Nephron (organoid): ENCODE measurements around the gene IRF2.

ENCODE experiments used
- H3K27ac Mint-ChIP-seq, 3 experiments: 2 replicates each; pipeline ENCODE4 v1.8.0; 2020; ENCODE audit warnings: mixed read lengths in 3 of 3, mild to moderate bottlenecking in 2 of 3, moderate library complexity in 1 of 3
- H3K27me3 Mint-ChIP-seq: 2 replicates; pipeline ENCODE4 v1.8.0; 2021; ENCODE audit warnings: low read depth, mild to moderate bottlenecking, moderate library complexity, mixed read lengths
- H3K36me3 Mint-ChIP-seq: 2 replicates; pipeline ENCODE4 v1.8.0; 2020; ENCODE audit warnings: low read depth, mixed read lengths
- H3K4me1 Mint-ChIP-seq: 2 replicates; pipeline ENCODE4 v1.8.0; 2020; ENCODE audit warnings: mixed read lengths
- H3K4me3 Mint-ChIP-seq, 3 experiments: 2 replicates each; pipeline ENCODE4 v1.8.0; 2020; ENCODE audit warnings: mild to moderate bottlenecking in 3 of 3, mixed read lengths in 3 of 3, moderate library complexity in 2 of 3
- H3K9me3 Mint-ChIP-seq: 2 replicates; pipeline ENCODE4 v1.8.0; 2020; ENCODE audit warnings: mixed read lengths
- TF ChIP-seq, protein P1 (sequence below), 3 experiments: fragments of 200-600 bp; sonication (generic); IDR thresholded peaks; one replicate each; pipeline ENCODE4 v1.5.0; 2021; ENCODE audit warnings: antibody characterized with exemption in 3 of 3; ENCODE audit not compliant: unreplicated experiment in 3 of 3

IRF2 gene

GRCh38 chr4:184416913-184417734 is 57.2 kb downstream of the IRF2 start:
- no peaks in the 10 kb centered on the region for H3K27me3 Mint-ChIP-seq
- peaks cover 2% of the 10 kb centered on the region for H3K9me3 Mint-ChIP-seq
- TF ChIP-seq, protein P1, sequence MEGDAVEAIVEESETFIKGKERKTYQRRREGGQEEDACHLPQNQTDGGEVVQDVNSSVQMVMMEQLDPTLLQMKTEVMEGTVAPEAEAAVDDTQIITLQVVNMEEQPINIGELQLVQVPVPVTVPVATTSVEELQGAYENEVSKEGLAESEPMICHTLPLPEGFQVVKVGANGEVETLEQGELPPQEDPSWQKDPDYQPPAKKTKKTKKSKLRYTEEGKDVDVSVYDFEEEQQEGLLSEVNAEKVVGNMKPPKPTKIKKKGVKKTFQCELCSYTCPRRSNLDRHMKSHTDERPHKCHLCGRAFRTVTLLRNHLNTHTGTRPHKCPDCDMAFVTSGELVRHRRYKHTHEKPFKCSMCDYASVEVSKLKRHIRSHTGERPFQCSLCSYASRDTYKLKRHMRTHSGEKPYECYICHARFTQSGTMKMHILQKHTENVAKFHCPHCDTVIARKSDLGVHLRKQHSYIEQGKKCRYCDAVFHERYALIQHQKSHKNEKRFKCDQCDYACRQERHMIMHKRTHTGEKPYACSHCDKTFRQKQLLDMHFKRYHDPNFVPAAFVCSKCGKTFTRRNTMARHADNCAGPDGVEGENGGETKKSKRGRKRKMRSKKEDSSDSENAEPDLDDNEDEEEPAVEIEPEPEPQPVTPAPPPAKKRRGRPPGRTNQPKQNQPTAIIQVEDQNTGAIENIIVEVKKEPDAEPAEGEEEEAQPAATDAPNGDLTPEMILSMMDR (IDR thresholded peaks at IDR 0.05; ENCODE audit: unreplicated experiment in 3 of 3): no peak
- H3K4me1 Mint-ChIP-seq: no peaks in the 10 kb centered on the region
- H3K27ac Mint-ChIP-seq: peak overlapping the region in 2 of 3 experiments; percentile 11 to 70
- H3K4me3 Mint-ChIP-seq: no peak overlapping the region
- H3K36me3 Mint-ChIP-seq: peaks cover 53% of the 10 kb centered on the region

DNA sequence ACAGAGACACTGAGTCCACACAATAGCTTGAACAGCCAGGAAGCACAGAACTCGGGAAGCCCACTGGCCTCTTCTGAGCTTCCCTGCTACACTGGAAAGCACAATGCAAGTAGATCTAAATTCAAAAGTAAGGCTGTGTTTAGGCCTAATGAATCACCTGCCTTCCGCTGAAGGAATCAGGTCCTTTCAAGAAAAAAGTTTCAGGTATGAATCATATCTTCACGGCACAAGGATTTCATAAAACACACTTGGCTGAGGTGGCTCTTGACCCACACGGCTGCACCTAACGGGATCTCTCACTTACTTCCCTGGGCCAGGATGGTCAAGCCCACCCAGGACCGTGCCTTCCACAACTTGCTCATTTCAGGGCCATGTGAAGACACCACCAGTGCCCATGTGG is 59.3 kb downstream of the IRF2 start:
- Mint-ChIP-seq H3K4me1 (no peaks in the 10 kb centered on the region), H3K4me3 (no peak overlapping the region), H3K27ac (no peak overlapping the region), H3K27me3 (no peaks in the 10 kb centered on the region), H3K9me3 (no peaks in the 10 kb centered on the region), H3K36me3 (peaks cover 46% of the 10 kb centered on the region)
- TF ChIP-seq, protein P1 (IDR thresholded peaks at IDR 0.05; ENCODE audit: unreplicated experiment in 3 of 3): no peak

GRCh38 chr4:184413261-184414046 is 60.9 kb downstream of the IRF2 start:
- Mint-ChIP-seq H3K4me3 (no peak overlapping the region), H3K27ac (no peak overlapping the region), H3K27me3 (no peaks in the 10 kb centered on the region), H3K9me3 (no peaks in the 10 kb centered on the region), H3K36me3 (peaks cover 55% of the 10 kb centered on the region), H3K4me1 (peaks cover 10% of the 10 kb centered on the region)
- TF ChIP-seq, protein P1 (IDR thresholded peaks at IDR 0.05; ENCODE audit: unreplicated experiment in 3 of 3): no peak

GRCh38 chr4:184410748-184411147 is 63.6 kb downstream of the IRF2 start:
- peaks cover 24% of the 10 kb centered on the region for H3K4me1 Mint-ChIP-seq
- no peaks in the 10 kb centered on the region for H3K27me3 Mint-ChIP-seq
- H3K27ac Mint-ChIP-seq: peak overlapping the region in 1 of 3 experiments; percentile 43
- H3K36me3 Mint-ChIP-seq: peaks cover 58% of the 10 kb centered on the region
- no peaks in the 10 kb centered on the region for H3K9me3 Mint-ChIP-seq
- TF ChIP-seq, protein P1 (IDR thresholded peaks at IDR 0.05; ENCODE audit: unreplicated experiment in 3 of 3): no peak
- no peak overlapping the region for H3K4me3 Mint-ChIP-seq

GRCh38 chr4:184409911-184410692 is 64.2 kb downstream of the IRF2 start:
- Mint-ChIP-seq H3K4me3 (no peak overlapping the region), H3K9me3 (no peaks in the 10 kb centered on the region), H3K4me1 (peaks cover 29% of the 10 kb centered on the region), H3K36me3 (peaks cover 60% of the 10 kb centered on the region), H3K27me3 (no peaks in the 10 kb centered on the region), H3K27ac (peak overlapping the region in 1 of 3 experiments; percentile 43)
- TF ChIP-seq, protein P1 (IDR thresholded peaks at IDR 0.05; ENCODE audit: unreplicated experiment in 3 of 3): no peak
